H1 (cell line): ENCODE data around the gene RNFT1. TPM values are rescaled to one million over a fixed set of nuclear protein-coding genes. Genes with fewer than 3 reads are reported as not detected.

Experiments used
- ATF2 ChIP-seq: IDR thresholded peaks from 2 replicates; pipeline ENCODE4 v1.6.1; 2012; ENCODE audit warnings: low read length, inconsistent platforms
- CREB1 ChIP-seq: IDR thresholded peaks from 2 replicates; pipeline ENCODE4 v1.6.1; 2012; ENCODE audit warnings: inconsistent platforms
- CTCF ChIP-seq, 3 experiments: IDR thresholded peaks; 1 replicate in 2 of 3; 2 replicates in 1 of 3; pipeline versions ENCODE4 v1.5.1 to v1.6.1; 2011; ENCODE audit warnings: low read length in 3 of 3, mild to moderate bottlenecking in 3 of 3, inconsistent platforms in 2 of 3, low read depth in 1 of 3, moderate library complexity in 1 of 3; ENCODE audit not compliant: insufficient read depth in 1 of 3; ENCODE audit errors: control extremely low read depth in 1 of 3
- KDM1A ChIP-seq: fragments of 200-600, 300-600 bp; sonication (generic); IDR thresholded peaks from 2 replicates; pipeline ENCODE4 v1.7.1; 2016; ENCODE audit warnings: mild to moderate bottlenecking, low read length, borderline replicate concordance
- RNF2 ChIP-seq: fragments of 200-900, 300-1000 bp; sonication (generic); IDR thresholded peaks from 2 replicates; pipeline ENCODE4 v1.7.1; 2016; ENCODE audit warnings: borderline replicate concordance, low read depth, mild to moderate bottlenecking, antibody characterized with exemption, low read length; ENCODE audit not compliant: poor library complexity, severe bottlenecking; ENCODE audit errors: missing control alignments
- TAF1 ChIP-seq: IDR thresholded peaks from 2 replicates; pipeline ENCODE4 v1.6.1; 2011; ENCODE audit warnings: mild to moderate bottlenecking, low read depth, low read length
- polyA plus RNA-seq, 7 experiments: library from polyadenylated mRNA; depleted of rRNA in 3 of 7; stranded (reverse) in 5 of 7; unstranded in 2 of 7; fragments of >200 nt in 5 of 7; fragments of 200-250 nt in 2 of 7; gene quantifications; 1 replicate in 5 of 7; 2 replicates in 1 of 7; 4 replicates in 1 of 7; pipeline versions ENCODE4 v1.2.1 to v1.2.3, GENCODE V29; 2011 to 2013; ENCODE audit warnings: missing spikeins in 2 of 7, mixed read lengths in 2 of 7
- total RNA-seq: library from RNA; stranded (reverse); fragmentation: NEBNext Ultra II Directional; extraction: Animal tissue kit (Norgen Biotek cat#: 25700); gene quantifications from 2 replicates; pipeline ENCODE4 v1.2.1, GENCODE V29; 2021
- TF ChIP-seq, protein P1 (sequence below): IDR thresholded peaks from 2 replicates; pipeline ENCODE4 v1.6.1; 2011; ENCODE audit warnings: low read length, improper control_type of control experiment

Gene RNFT1
- total and polyA plus RNA-seq, 2 of the 8 experiments (the other 6 are each of a cell fraction or from before 2014, with no cell fraction given): 3.0 to 5.2 TPM

- TF ChIP-seq RNF2 (peak; percentile 8), TAF1 (no peak), ATF2 (no peak), CTCF (IDR thresholded peaks at IDR 0.05; ENCODE audit: control extremely low read depth in 1 of 3, insufficient read depth in 1 of 3, low read depth in 1 of 3, low read length in 3 of 3) (no peak), KDM1A (no peak), CREB1 (no peak)
- TF ChIP-seq, protein P1, sequence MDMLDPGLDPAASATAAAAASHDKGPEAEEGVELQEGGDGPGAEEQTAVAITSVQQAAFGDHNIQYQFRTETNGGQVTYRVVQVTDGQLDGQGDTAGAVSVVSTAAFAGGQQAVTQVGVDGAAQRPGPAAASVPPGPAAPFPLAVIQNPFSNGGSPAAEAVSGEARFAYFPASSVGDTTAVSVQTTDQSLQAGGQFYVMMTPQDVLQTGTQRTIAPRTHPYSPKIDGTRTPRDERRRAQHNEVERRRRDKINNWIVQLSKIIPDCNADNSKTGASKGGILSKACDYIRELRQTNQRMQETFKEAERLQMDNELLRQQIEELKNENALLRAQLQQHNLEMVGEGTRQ: no peak
Measured at GRCh38 chr17:59963738-59964481, 630 bp downstream of the RNFT1 start (continued).
